ENCODE results near the gene GABARAPL1.

The GABARAPL1 gene

GRCh38 chr12:10235761-10236631 lies 23.3 kb downstream of the GABARAPL1 start:
- peak; percentile 68 for DNase-seq

GRCh38 chr12:10236720-10237119 lies 24.0 kb downstream of the GABARAPL1 start:
- DNase-seq = no peak

GRCh38 chr12:10238526-10238925 lies 25.8 kb downstream of the GABARAPL1 start:
- no peak for DNase-seq

- no peak for DNase-seq
Observed at GRCh38 chr12:10241290-10241689, 28.6 kb downstream of the GABARAPL1 start.

DNA sequence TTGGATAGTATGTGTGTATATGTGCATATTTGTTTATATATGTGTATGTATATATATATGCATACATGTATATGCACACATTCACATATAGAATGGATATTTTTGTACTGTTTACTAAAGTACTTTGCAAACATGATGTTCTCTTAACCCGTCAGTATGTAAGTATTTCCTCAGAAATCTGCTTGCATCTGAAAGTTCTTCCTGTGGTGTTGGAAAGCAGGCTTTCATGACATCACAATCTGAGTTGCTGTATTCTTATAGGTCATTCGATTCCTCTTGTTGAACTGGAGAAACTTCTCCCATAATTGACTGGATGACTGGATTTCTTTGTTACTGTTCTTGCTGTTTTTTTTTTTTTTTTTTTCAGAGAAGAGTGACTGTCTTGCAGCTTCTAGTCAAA lies 29.1 kb downstream of the GABARAPL1 start:
- no peak for DNase-seq

GRCh38 chr12:10242539-10242938 lies 29.9 kb downstream of the GABARAPL1 start:
- DNase-seq = no peak

GRCh38 chr12:10243818-10244520 lies 31.3 kb downstream of the GABARAPL1 start:
- DNase-seq = no peak

DNA sequence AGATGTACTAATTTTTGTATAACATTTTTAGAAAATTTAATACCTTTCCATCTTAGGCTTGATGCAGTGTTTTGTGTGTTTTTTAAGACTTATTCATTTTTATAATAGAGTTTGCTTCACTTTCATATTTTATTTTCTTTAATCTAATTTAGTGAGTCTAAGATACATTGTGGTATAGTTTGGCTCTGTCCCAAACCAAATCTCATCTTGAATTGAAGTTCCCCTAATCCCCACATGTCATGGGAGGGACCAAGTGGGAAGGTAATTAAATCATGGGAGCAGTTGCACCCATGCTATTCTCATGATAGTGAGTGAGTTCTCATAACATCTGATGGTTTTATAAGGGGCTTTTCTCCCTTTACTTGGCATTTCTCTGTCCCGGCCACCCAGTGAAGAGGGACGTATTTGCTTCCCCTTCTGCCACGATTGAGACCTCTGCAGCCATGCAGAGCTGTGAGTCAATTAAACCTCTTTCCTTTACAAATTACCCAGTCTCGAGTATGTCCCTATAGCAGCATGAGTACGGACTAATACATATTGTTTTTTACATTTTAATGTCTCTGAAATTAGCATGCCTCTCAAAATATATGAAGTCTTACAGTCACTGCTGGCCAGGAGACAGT lies 34.9 kb downstream of the GABARAPL1 start:
- DNase-seq = no peak

DNA sequence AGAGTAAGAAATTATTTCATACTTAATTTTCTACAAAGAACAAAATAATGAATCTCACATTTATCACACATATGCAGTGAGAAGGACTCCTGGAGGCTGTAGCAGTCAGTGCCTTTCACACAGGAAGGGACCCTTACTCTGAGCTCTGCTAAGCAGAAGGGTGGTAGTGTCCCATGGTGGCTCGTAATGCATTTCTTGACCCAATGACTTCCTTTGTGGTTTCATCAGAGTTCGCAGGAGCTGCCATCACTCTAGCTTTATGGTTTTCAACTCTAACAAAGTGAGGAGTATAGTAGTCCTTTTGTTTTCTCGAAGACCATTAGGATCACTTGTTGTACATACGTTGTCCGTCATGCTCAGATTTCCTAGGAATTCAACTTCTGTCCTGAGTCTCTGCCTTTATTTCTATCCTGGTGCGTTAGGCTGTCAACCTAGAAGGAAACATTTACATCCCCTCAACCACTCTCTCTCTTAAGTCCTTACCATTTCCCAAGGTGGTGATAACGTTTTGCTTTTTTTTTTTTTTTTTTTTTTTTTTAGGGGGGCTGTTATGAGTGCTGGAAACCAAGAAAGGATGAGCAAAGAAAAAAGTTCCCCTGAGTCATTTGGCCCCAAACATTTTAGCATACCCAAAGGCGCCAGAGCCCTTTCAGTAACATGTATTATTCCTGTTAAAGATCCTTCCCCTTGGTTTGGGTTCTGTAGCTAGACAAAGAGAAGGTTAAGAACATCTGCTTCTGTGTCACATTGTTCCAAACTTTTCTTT lies 37.2 kb downstream of the GABARAPL1 start:
- DNase-seq = no peak

DNA sequence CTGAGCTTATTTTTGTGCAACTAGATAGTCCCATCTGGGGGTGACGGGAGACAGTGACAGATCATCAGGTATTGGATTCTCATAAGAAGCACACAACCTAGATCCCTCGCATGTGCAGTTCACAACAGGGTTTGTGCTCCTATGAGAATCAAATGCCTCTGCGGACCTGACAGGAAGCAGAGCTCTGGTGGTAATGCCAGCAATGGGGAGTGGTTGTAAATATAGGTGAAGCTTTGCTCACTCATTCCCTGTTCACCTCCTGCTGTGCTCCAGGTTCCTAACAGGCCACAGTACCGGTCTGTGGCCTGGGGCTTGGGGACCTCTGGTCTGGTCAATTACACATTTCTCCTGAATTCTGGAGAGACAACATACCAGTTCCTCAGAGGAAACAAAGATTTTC lies 39.0 kb downstream of the GABARAPL1 start:
- no peak for DNase-seq

- DNase-seq = no peak
Observed at GRCh38 chr12:10252201-10252600, 39.5 kb downstream of the GABARAPL1 start.

- no peak for DNase-seq
Observed at GRCh38 chr12:10256064-10256463, 43.4 kb downstream of the GABARAPL1 start.

DNA sequence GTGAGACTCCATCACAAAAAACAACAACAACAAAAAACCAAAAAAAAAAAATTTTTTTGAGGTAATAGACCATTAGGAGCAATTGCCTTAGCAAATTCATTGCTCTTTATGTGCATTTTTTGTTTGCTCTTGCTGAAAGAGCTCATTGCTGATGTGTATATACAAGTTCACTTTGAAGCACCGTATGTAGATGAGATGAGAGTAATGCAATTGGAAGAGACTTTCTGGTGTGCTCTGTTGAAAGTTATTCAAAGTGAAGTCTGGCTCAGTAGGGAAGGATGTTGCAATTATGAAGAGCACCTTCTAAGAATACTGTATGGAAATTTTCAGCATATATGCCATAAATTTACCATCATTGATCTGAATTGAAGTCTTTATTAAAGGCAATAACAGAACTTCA lies 48.2 kb downstream of the GABARAPL1 start:
- DNase-seq = no peak

DNA sequence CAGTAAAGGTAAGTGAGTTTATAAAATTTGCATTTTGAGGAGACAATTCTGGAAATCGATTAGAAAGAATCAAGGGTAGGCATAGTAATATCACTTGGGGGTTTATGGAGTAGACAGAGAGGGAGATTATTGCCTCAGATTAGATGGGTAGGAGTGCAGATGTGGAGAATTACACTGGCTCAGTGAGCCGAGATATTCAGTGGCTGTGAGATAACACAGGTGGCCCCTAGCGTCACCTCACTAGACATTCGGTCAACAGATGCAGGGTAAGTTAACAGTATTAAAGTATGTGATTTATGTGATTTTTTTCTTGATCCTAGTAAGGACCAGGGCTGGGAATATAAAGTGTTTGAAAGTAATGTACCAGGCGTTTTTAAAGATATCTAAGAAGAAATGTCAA lies 55.4 kb downstream of the GABARAPL1 start:
- no peak for DNase-seq

DNA sequence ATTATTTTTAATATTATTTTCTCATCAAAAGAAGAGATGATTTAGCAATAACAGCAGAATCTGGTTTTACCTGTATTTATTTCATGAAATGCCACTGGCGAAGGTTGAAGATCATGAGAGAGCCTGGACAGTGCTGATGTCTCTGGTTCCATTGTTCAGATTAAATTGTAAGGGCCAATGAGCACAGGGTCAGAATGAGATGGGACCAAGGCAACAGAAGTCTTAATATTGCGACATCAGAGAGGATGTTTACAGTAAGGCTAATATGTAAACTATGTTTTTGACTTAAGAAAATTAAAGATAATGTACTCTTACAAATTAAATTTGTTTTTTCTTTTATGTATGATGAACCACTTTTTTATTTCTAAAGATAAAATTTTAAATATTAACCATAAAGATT lies 59.8 kb downstream of the GABARAPL1 start:
- no peak for DNase-seq
